Stimulated activated CD4-positive, alpha-beta T cell treated with anti-CD3 and anti-CD28 coated beads, TNF-alpha, amount 100 ng/mL, for 24 hours (primary cell): ENCODE results near the gene PEX14.

Source experiments
- DNase-seq, 3 experiments: peaks; one replicate each; pipeline ENCODE4 v3.0.0-alpha.2; 2020; ENCODE audit warnings: low read depth in 3 of 3

Gene PEX14

GRCh38 chr1:10665226-10665625 lies 190.5 kb downstream of the PEX14 start:
- no peak for DNase-seq

GRCh38 chr1:10665930-10666850 lies 191.4 kb downstream of the PEX14 start:
- DNase-seq = no peak

GRCh38 chr1:10667861-10668761 lies 193.4 kb downstream of the PEX14 start:
- DNase-seq = no peak

GRCh38 chr1:10669570-10669969 lies 194.8 kb downstream of the PEX14 start:
- DNase-seq = no peak

- DNase-seq = no peak
Measured at GRCh38 chr1:10670190-10670589, 195.4 kb downstream of the PEX14 start.

GRCh38 chr1:10671090-10671489 lies 196.3 kb downstream of the PEX14 start:
- DNase-seq = no peak

GRCh38 chr1:10671622-10672342 lies 197.0 kb downstream of the PEX14 start:
- DNase-seq = no peak

GRCh38 chr1:10672343-10673050 lies 197.7 kb downstream of the PEX14 start:
- DNase-seq = no peak

- no peak for DNase-seq
Measured at GRCh38 chr1:10673109-10673711, 198.5 kb downstream of the PEX14 start.

- DNase-seq = no peak
Measured at GRCh38 chr1:10674222-10674621, 199.5 kb downstream of the PEX14 start.

GRCh38 chr1:10674700-10675609 lies 200.2 kb downstream of the PEX14 start:
- DNase-seq = no peak

GRCh38 chr1:10675813-10676212 lies 201.1 kb downstream of the PEX14 start:
- DNase-seq = no peak

- DNase-seq = no peak
Measured at GRCh38 chr1:10676963-10677362, 202.2 kb downstream of the PEX14 start.

GRCh38 chr1:10677491-10678391 lies 203.0 kb downstream of the PEX14 start:
- DNase-seq = no peak

GRCh38 chr1:10678402-10678801 lies 203.7 kb downstream of the PEX14 start:
- DNase-seq = no peak

- DNase-seq = no peak
Measured at GRCh38 chr1:10678852-10679251, 204.1 kb downstream of the PEX14 start.

- no peak for DNase-seq
Measured at GRCh38 chr1:10679496-10680220, 204.9 kb downstream of the PEX14 start.
